SK-N-SH treated with all-trans-retinoic acid at 6 μM for 48 hours (cell line): ENCODE measurements around the gene C13orf46.

ENCODE experiments used
- ATAC-seq: fragments of 200-7000 bp; cut with Tn5 transposase; 3 replicates; pipeline ENCODE4 v1.9.1; 2020; ENCODE audit warnings: mild to moderate bottlenecking, moderate library complexity
- ARNTL ChIP-seq: fragments of 450-650 bp; formaldehyde crosslinking; IDR thresholded peaks from 2 replicates; pipeline ENCODE4 v1.5.0; 2020; ENCODE audit warnings: low read depth, mild to moderate bottlenecking, moderate library complexity, borderline replicate concordance
- BACH2 ChIP-seq: fragments of 250-450 bp; sonication (Bioruptor Pico); IDR thresholded peaks from 2 replicates; pipeline ENCODE4 v1.9.0; 2021; ENCODE audit warnings: mild to moderate bottlenecking, borderline replicate concordance
- CSDC2 ChIP-seq: fragments of 250-450 bp; sonication (Bioruptor Pico); IDR thresholded peaks from 2 replicates; pipeline ENCODE4 v1.5.0; 2020; ENCODE audit warnings: mild to moderate bottlenecking, moderate library complexity
- ESRRG ChIP-seq: fragments of 250-450 bp; sonication (Bioruptor Pico); IDR thresholded peaks from 2 replicates; pipeline ENCODE4 v1.6.1; 2021; ENCODE audit warnings: mild to moderate bottlenecking
- ISL1 ChIP-seq: fragments of 250-450 bp; sonication (Bioruptor Pico); IDR thresholded peaks from 2 replicates; pipeline ENCODE4 v2.1.2; 2022; ENCODE audit warnings: mild to moderate bottlenecking, moderate library complexity
- OSR1 ChIP-seq: fragments of 250-450 bp; sonication (Bioruptor Pico); IDR thresholded peaks from 2 replicates; pipeline ENCODE4 v1.8.0; 2022; ENCODE audit warnings: moderate library complexity, mild to moderate bottlenecking, inconsistent platforms
- PPARA ChIP-seq: fragments of 250-450 bp; sonication (Bioruptor Pico); IDR thresholded peaks from 2 replicates; pipeline ENCODE4 v1.5.0; 2020; ENCODE audit warnings: mild to moderate bottlenecking, borderline replicate concordance
- RARB ChIP-seq: fragments of 250-450 bp; sonication (Bioruptor Pico); IDR thresholded peaks from 2 replicates; pipeline ENCODE4 v1.8.0; 2021; ENCODE audit warnings: mild to moderate bottlenecking, moderate library complexity
- SNAI2 ChIP-seq: fragments of 250-450 bp; sonication (Bioruptor Pico); IDR thresholded peaks from 2 replicates; pipeline ENCODE4 v1.5.0; 2020; ENCODE audit warnings: mild to moderate bottlenecking, moderate library complexity
- TCF4 ChIP-seq: fragments of 250-450 bp; sonication (Bioruptor Pico); IDR thresholded peaks from 2 replicates; pipeline ENCODE4 v1.8.0; 2021; ENCODE audit warnings: mild to moderate bottlenecking, moderate library complexity, borderline replicate concordance
- TOX ChIP-seq: fragments of 250-450 bp; sonication (Bioruptor Pico); IDR thresholded peaks from 2 replicates; pipeline ENCODE4 v1.8.0; 2021; ENCODE audit warnings: mild to moderate bottlenecking, moderate library complexity, borderline replicate concordance
- ZC3H10 ChIP-seq: fragments of 250-450 bp; sonication (Bioruptor Pico); IDR thresholded peaks from 2 replicates; pipeline ENCODE4 v1.5.1; 2021; ENCODE audit warnings: mild to moderate bottlenecking, moderate library complexity
- ZFP3 ChIP-seq: fragments of 250-450 bp; sonication (Bioruptor Pico); IDR thresholded peaks from 2 replicates; pipeline ENCODE4 v1.5.0; 2020; ENCODE audit warnings: mild to moderate bottlenecking, moderate library complexity
- ZNF565 ChIP-seq: fragments of 450-650 bp; formaldehyde crosslinking; conservative IDR thresholded peaks from 2 replicates; pipeline ENCODE4 v1.5.0; 2020; ENCODE audit warnings: low read depth, mild to moderate bottlenecking, moderate library complexity
- ZNF70 ChIP-seq: fragments of 450-650 bp; formaldehyde crosslinking; IDR thresholded peaks from 2 replicates; pipeline ENCODE4 v1.5.0; 2020; ENCODE audit warnings: mild to moderate bottlenecking, moderate library complexity
- ZNF8 ChIP-seq: fragments of 450-650 bp; formaldehyde crosslinking; IDR thresholded peaks from 2 replicates; pipeline ENCODE4 v1.5.0; 2020; ENCODE audit warnings: mild to moderate bottlenecking, moderate library complexity
- TF ChIP-seq, protein P1 (sequence below): fragments of 250-450 bp; sonication (Bioruptor Pico); IDR thresholded peaks from 2 replicates; pipeline ENCODE4 v1.5.1; 2020; ENCODE audit warnings: low read depth, mild to moderate bottlenecking, moderate library complexity
- TF ChIP-seq, protein P2 (sequence below): fragments of 250-450 bp; sonication (Bioruptor Pico); IDR thresholded peaks from 2 replicates; pipeline ENCODE4 v1.8.0; 2020; ENCODE audit warnings: mild to moderate bottlenecking, moderate library complexity, borderline replicate concordance
- TF ChIP-seq, protein P3 (sequence below): fragments of 250-450 bp; sonication (Bioruptor Pico); IDR thresholded peaks from 2 replicates; pipeline ENCODE4 v1.5.0; 2020; ENCODE audit warnings: mild to moderate bottlenecking, moderate library complexity
- TF ChIP-seq, protein P4 (sequence below): fragments of 250-450 bp; sonication (Bioruptor Pico); IDR thresholded peaks from 2 replicates; pipeline ENCODE4 v1.5.1; 2021; ENCODE audit warnings: mild to moderate bottlenecking, moderate library complexity
- TF ChIP-seq, protein P5 (sequence below): fragments of 250-450 bp; sonication (Bioruptor Pico); IDR thresholded peaks from 2 replicates; pipeline ENCODE4 v1.8.0; 2021; ENCODE audit warnings: low read depth, mild to moderate bottlenecking, moderate library complexity, borderline replicate concordance

Gene C13orf46

DNA sequence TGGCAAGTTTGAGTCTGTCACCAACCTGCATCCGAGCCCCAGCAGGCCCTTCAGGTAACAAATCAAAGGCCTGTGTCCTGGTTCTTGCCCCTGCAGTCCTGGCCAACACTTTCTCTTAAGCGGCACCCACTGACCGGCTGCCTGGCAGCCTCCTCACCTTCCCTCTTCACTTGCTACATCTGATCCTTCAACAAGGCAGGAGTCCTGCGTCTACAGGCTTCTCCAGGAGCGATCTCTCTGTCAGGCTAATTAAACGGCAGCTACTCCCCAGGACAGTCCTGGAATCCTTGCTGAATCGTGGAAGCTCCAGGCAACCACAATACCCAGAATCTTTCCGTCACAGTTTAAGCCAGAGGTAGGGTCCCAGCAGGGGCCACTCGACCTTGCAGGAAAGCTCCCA lies 68.9 kb downstream of the C13orf46 start:
- no peak for TF ChIP-seq SNAI2 (CRISPR knock-in tag)
- TF ChIP-seq CSDC2 (CRISPR knock-in tag), result no peak
- no peak for TF ChIP-seq ZC3H10 (CRISPR knock-in tag)
- no peak for TF ChIP-seq ZNF565
- no peak for TF ChIP-seq ZNF8 (CRISPR knock-in tag)
- no peak for TF ChIP-seq ZFP3
- TF ChIP-seq ESRRG (CRISPR knock-in tag), result no peak
- no peak for TF ChIP-seq ZNF70 (CRISPR knock-in tag)
- TF ChIP-seq, protein P1, sequence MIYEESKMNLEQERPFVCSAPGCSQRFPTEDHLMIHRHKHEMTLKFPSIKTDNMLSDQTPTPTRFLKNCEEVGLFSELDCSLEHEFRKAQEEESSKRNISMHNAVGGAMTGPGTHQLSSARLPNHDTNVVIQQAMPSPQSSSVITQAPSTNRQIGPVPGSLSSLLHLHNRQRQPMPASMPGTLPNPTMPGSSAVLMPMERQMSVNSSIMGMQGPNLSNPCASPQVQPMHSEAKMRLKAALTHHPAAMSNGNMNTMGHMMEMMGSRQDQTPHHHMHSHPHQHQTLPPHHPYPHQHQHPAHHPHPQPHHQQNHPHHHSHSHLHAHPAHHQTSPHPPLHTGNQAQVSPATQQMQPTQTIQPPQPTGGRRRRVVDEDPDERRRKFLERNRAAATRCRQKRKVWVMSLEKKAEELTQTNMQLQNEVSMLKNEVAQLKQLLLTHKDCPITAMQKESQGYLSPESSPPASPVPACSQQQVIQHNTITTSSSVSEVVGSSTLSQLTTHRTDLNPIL (CRISPR knock-in tag), result no peak
- TF ChIP-seq RARB (CRISPR knock-in tag), result no peak
- no peak for TF ChIP-seq BACH2 (CRISPR knock-in tag)
- TF ChIP-seq TCF4, result no peak
- TF ChIP-seq, protein P2, sequence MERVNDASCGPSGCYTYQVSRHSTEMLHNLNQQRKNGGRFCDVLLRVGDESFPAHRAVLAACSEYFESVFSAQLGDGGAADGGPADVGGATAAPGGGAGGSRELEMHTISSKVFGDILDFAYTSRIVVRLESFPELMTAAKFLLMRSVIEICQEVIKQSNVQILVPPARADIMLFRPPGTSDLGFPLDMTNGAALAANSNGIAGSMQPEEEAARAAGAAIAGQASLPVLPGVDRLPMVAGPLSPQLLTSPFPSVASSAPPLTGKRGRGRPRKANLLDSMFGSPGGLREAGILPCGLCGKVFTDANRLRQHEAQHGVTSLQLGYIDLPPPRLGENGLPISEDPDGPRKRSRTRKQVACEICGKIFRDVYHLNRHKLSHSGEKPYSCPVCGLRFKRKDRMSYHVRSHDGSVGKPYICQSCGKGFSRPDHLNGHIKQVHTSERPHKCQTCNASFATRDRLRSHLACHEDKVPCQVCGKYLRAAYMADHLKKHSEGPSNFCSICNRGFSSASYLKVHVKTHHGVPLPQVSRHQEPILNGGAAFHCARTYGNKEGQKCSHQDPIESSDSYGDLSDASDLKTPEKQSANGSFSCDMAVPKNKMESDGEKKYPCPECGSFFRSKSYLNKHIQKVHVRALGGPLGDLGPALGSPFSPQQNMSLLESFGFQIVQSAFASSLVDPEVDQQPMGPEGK (CRISPR knock-in tag), result no peak
- TF ChIP-seq TOX (CRISPR knock-in tag), result no peak
- no peak for TF ChIP-seq OSR1 (CRISPR knock-in tag)
- TF ChIP-seq ARNTL (CRISPR knock-in tag), result no peak
- ATAC-seq, result no peak

- TF ChIP-seq ZNF70 (CRISPR knock-in tag), result no peak
- TF ChIP-seq, protein P3, sequence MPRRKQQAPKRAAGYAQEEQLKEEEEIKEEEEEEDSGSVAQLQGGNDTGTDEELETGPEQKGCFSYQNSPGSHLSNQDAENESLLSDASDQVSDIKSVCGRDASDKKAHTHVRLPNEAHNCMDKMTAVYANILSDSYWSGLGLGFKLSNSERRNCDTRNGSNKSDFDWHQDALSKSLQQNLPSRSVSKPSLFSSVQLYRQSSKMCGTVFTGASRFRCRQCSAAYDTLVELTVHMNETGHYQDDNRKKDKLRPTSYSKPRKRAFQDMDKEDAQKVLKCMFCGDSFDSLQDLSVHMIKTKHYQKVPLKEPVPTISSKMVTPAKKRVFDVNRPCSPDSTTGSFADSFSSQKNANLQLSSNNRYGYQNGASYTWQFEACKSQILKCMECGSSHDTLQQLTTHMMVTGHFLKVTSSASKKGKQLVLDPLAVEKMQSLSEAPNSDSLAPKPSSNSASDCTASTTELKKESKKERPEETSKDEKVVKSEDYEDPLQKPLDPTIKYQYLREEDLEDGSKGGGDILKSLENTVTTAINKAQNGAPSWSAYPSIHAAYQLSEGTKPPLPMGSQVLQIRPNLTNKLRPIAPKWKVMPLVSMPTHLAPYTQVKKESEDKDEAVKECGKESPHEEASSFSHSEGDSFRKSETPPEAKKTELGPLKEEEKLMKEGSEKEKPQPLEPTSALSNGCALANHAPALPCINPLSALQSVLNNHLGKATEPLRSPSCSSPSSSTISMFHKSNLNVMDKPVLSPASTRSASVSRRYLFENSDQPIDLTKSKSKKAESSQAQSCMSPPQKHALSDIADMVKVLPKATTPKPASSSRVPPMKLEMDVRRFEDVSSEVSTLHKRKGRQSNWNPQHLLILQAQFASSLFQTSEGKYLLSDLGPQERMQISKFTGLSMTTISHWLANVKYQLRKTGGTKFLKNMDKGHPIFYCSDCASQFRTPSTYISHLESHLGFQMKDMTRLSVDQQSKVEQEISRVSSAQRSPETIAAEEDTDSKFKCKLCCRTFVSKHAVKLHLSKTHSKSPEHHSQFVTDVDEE (CRISPR knock-in tag), result no peak
- no peak for TF ChIP-seq PPARA (CRISPR knock-in tag)
- TF ChIP-seq, protein P4, sequence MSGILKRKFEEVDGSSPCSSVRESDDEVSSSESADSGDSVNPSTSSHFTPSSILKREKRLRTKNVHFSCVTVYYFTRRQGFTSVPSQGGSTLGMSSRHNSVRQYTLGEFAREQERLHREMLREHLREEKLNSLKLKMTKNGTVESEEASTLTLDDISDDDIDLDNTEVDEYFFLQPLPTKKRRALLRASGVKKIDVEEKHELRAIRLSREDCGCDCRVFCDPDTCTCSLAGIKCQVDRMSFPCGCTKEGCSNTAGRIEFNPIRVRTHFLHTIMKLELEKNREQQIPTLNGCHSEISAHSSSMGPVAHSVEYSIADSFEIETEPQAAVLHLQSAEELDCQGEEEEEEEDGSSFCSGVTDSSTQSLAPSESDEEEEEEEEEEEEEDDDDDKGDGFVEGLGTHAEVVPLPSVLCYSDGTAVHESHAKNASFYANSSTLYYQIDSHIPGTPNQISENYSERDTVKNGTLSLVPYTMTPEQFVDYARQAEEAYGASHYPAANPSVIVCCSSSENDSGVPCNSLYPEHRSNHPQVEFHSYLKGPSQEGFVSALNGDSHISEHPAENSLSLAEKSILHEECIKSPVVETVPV (CRISPR knock-in tag), result no peak
- TF ChIP-seq CSDC2 (CRISPR knock-in tag), result no peak
- no peak for TF ChIP-seq ARNTL (CRISPR knock-in tag)
- ATAC-seq, result no peak
Measured at GRCh38 chr13:113904411-113904810, 69.5 kb downstream of the C13orf46 start.

- no peak for ATAC-seq
Measured at GRCh38 chr13:113903912-113904311, 70.0 kb downstream of the C13orf46 start.

More at GRCh38 chr13:113903912-113904311, 70.0 kb downstream of the C13orf46 start:
- TF ChIP-seq ARNTL (CRISPR knock-in tag) (no peak), PPARA (CRISPR knock-in tag) (no peak), ZNF8 (CRISPR knock-in tag) (no peak), ISL1 (CRISPR knock-in tag) (no peak), ZNF70 (CRISPR knock-in tag) (no peak), ZNF565 (no peak), TCF4 (no peak), OSR1 (CRISPR knock-in tag) (no peak), SNAI2 (CRISPR knock-in tag) (no peak), ZFP3 (no peak)
- TF ChIP-seq, protein P5, sequence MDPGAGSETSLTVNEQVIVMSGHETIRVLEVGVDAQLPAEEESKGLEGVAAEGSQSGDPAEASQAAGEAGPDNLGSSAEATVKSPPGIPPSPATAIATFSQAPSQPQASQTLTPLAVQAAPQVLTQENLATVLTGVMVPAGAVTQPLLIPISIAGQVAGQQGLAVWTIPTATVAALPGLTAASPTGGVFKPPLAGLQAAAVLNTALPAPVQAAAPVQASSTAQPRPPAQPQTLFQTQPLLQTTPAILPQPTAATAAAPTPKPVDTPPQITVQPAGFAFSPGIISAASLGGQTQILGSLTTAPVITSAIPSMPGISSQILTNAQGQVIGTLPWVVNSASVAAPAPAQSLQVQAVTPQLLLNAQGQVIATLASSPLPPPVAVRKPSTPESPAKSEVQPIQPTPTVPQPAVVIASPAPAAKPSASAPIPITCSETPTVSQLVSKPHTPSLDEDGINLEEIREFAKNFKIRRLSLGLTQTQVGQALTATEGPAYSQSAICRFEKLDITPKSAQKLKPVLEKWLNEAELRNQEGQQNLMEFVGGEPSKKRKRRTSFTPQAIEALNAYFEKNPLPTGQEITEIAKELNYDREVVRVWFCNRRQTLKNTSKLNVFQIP (CRISPR knock-in tag), result no peak
- TF ChIP-seq, protein P1 (CRISPR knock-in tag), result no peak
- TF ChIP-seq, all 23 proteins: peak for 0
